GM13977 (cell line): ENCODE measurements around the gene PARD6G.
A peak's percentile ranks its signal among the peaks of the same experiment; 100 is the strongest.

ENCODE experiments used
- DNase-seq: peaks from one replicate; pipeline ENCODE4 v3.0.0; 2012; ENCODE audit warnings: low spot score
- CTCF ChIP-seq: IDR thresholded peaks from 2 replicates; pipeline ENCODE4 v1.5.1; 2012; ENCODE audit warnings: mild to moderate bottlenecking, control low read depth; ENCODE audit not compliant: insufficient read depth; ENCODE audit errors: extremely low read depth, missing control alignments
- in situ Hi-C: fragments of 300-500 bp; cut with MboI; formaldehyde crosslinking; loops from one replicate; pipeline ENCODE4 v1.12.0; 2022; ENCODE audit warnings: low sequenced_read_pairs, low pct_unique_long_range_greater_than_20kb, mixed read lengths, inconsistent platforms; ENCODE audit not compliant: unreplicated experiment

Gene PARD6G

GRCh38 chr18:80210312-80211083 lies 36.8 kb downstream of the PARD6G start:
- DNase-seq: no peak
- in situ Hi-C loops: no loop called here
- TF ChIP-seq CTCF: no peak

- TF ChIP-seq CTCF: no peak
- DNase-seq: no peak
- in situ Hi-C loops: no loop called here
These were observed 38.7 kb downstream of the PARD6G start for GRCh38 chr18:80208620-80209019.

GRCh38 chr18:80205294-80205693 lies 42.0 kb downstream of the PARD6G start:
- in situ Hi-C loops: no loop called here
- DNase-seq: no peak
- TF ChIP-seq CTCF: no peak

- DNase-seq: no peak
- in situ Hi-C loops: no loop called here
- TF ChIP-seq CTCF: no peak
These were observed 43.2 kb downstream of the PARD6G start for GRCh38 chr18:80204142-80204541.

GRCh38 chr18:80203249-80203648 lies 44.1 kb downstream of the PARD6G start:
- no peak for TF ChIP-seq CTCF
- in situ Hi-C loops: no loop called here
- DNase-seq: no peak

- TF ChIP-seq CTCF: no peak
- DNase-seq: peak; percentile 76
- in situ Hi-C loops: no loop called here
These were observed 44.9 kb downstream of the PARD6G start for GRCh38 chr18:80202264-80202998.
